H1 (cell line): ENCODE data around the gene COBLL1. TPM values are rescaled to one million over a fixed set of nuclear protein-coding genes. Genes with fewer than 3 reads are reported as not detected.

Experiments
- CTCF ChIA-PET: fragments of 300-600 bp; sonication (Branson Sonifier 250); formaldehyde crosslinking; loops from one replicate; lab custom pipeline; 2021; ENCODE audit not compliant: partially characterized antibody; lab: Charles Lee
- POLR2A ChIA-PET: fragments of 300-600 bp; sonication (Branson Sonifier 250); formaldehyde crosslinking; loops from one replicate; lab custom pipeline; 2021; ENCODE audit warnings: inconsistent platforms; ENCODE audit not compliant: partially characterized antibody; lab: Charles Lee
- DNase-seq, 2 experiments: peaks; one replicate each; pipeline versions ENCODE4 v3.0.0 to v3.0.0-alpha.2; 2010 to 2022; ENCODE audit warnings: low spot score in 2 of 2, low read depth in 1 of 2, mixed read lengths in 1 of 2
- FAIRE-seq: peaks from 2 replicates; lab custom pipeline; 2011; peaks lifted over from hg19 to GRCh38; lab: Jason Lieb, UNC
- H2AFZ ChIP-seq: 2 replicates; pipeline ENCODE4 v1.8.1; 2012; ENCODE audit warnings: low read length, inconsistent platforms
- H2AK5ac ChIP-seq: 2 replicates; pipeline ENCODE4 v1.6.1; 2013; ENCODE audit warnings: low read depth, low read length
- H2BK120ac ChIP-seq: replicated peaks from 2 replicates; pipeline ENCODE3; 2013; ENCODE audit warnings: low read depth, low read length, inconsistent platforms
- H2BK12ac ChIP-seq: 2 replicates; pipeline ENCODE4 v1.6.1; 2013; ENCODE audit warnings: low read depth, low read length
- H2BK15ac ChIP-seq: 2 replicates; pipeline ENCODE4 v1.6.1; 2013; ENCODE audit warnings: low read length
- H2BK20ac ChIP-seq: 2 replicates; pipeline ENCODE4 v1.6.1; 2013; ENCODE audit warnings: low read length
- H2BK5ac ChIP-seq: 2 replicates; pipeline ENCODE4 v1.6.1; 2013; ENCODE audit warnings: low read depth, low read length
- H3K14ac ChIP-seq: 2 replicates; pipeline ENCODE4 v1.6.1; 2013; ENCODE audit warnings: inconsistent platforms; ENCODE audit not compliant: insufficient read length
- H3K18ac ChIP-seq: 2 replicates; pipeline ENCODE4 v1.6.1; 2013; ENCODE audit warnings: low read length; ENCODE audit errors: extremely low read depth
- H3K23ac ChIP-seq: 2 replicates; pipeline ENCODE4 v1.6.1; 2013; ENCODE audit warnings: inconsistent platforms; ENCODE audit not compliant: insufficient read length
- H3K23me2 ChIP-seq: 2 replicates; pipeline ENCODE4 v1.6.1; 2013; ENCODE audit warnings: low read depth, low read length
- H3K27ac ChIP-seq: 2 replicates; pipeline ENCODE4 v1.6.1; 2011; ENCODE audit warnings: low read depth, low read length, inconsistent platforms
- H3K27me3 ChIP-seq, 4 experiments: replicated peaks in 1 of 4; 1 replicate in 1 of 4; 2 replicates in 3 of 4; pipeline versions ENCODE4 v1.6.1 to v1.8.1; 2011 to 2013; ENCODE audit warnings: low read length in 3 of 4, mild to moderate bottlenecking in 3 of 4, inconsistent platforms in 2 of 4, mixed read lengths in 2 of 4, moderate library complexity in 1 of 4; ENCODE audit not compliant: control insufficient read depth in 3 of 4, insufficient read depth in 3 of 4; ENCODE audit errors: extremely low read depth in 1 of 4
- H3K36me3 ChIP-seq, 4 experiments: 2 replicates each; pipeline versions ENCODE4 v1.6.1 to v1.8.1; 2011 to 2013; ENCODE audit warnings: mild to moderate bottlenecking in 4 of 4, low read length in 3 of 4, moderate library complexity in 2 of 4, control low read depth in 1 of 4, inconsistent platforms in 1 of 4; ENCODE audit not compliant: insufficient read depth in 4 of 4, control insufficient read depth in 2 of 4
- H3K4ac ChIP-seq: replicated peaks from 2 replicates; pipeline ENCODE3; 2013; ENCODE audit warnings: low read length, low read depth, mixed read lengths, inconsistent platforms; ENCODE audit not compliant: insufficient read length
- H3K4me1 ChIP-seq, 4 experiments: replicated peaks in 1 of 4; 1 replicate in 1 of 4; 2 replicates in 3 of 4; pipeline versions ENCODE4 v1.6.1 to v1.8.1; 2011 to 2013; ENCODE audit warnings: low read length in 3 of 4, inconsistent platforms in 2 of 4, mixed read lengths in 1 of 4; ENCODE audit not compliant: insufficient read depth in 4 of 4, control insufficient read depth in 3 of 4
- H3K4me2 ChIP-seq, 2 experiments: 2 replicates each; pipeline versions ENCODE4 v1.6.1 to v1.8.1; 2011 to 2013; ENCODE audit warnings: low read depth in 2 of 2, low read length in 2 of 2, control low read depth in 1 of 2, inconsistent platforms in 1 of 2, mild to moderate bottlenecking in 1 of 2; ENCODE audit not compliant: insufficient read depth in 1 of 2
- H3K4me3 ChIP-seq, 4 experiments: fragments of 200-600, 300-600 bp in 1 of 4; sonication (generic), shearing (Covaris generic), sonication (Bioruptor Twin) in 1 of 4; 2 replicates each; pipeline versions ENCODE4 v1.5.1 to v1.8.1; 2011 to 2016; ENCODE audit warnings: low read length in 4 of 4, low read depth in 3 of 4, control low read depth in 2 of 4, inconsistent platforms in 2 of 4, mild to moderate bottlenecking in 2 of 4, mixed read lengths in 1 of 4, moderate library complexity in 1 of 4; ENCODE audit not compliant: insufficient read depth in 2 of 4; ENCODE audit errors: extremely low read depth in 1 of 4
- H3K56ac ChIP-seq: replicated peaks from 2 replicates; pipeline ENCODE3; 2013; ENCODE audit warnings: low read depth, mild to moderate bottlenecking, mixed read lengths, low read length, inconsistent platforms; ENCODE audit not compliant: insufficient read length
- H3K79me1 ChIP-seq: 2 replicates; pipeline ENCODE4 v1.6.1; 2013; ENCODE audit warnings: low read depth, low read length, control low read depth
- H3K79me2 ChIP-seq, 2 experiments: 2 replicates each; pipeline versions ENCODE4 v1.6.1 to v1.8.1; 2012 to 2013; ENCODE audit warnings: low read length in 2 of 2, mild to moderate bottlenecking in 2 of 2, inconsistent platforms in 1 of 2; ENCODE audit not compliant: insufficient read depth in 2 of 2, control insufficient read depth in 1 of 2
- H3K9ac ChIP-seq, 4 experiments: replicated peaks in 1 of 4; 1 replicate in 1 of 4; 2 replicates in 3 of 4; pipeline versions ENCODE4 v1.6.1 to v1.8.1; 2011 to 2013; ENCODE audit warnings: low read depth in 3 of 4, low read length in 3 of 4, control low read depth in 2 of 4, mild to moderate bottlenecking in 2 of 4, moderate library complexity in 2 of 4, inconsistent platforms in 1 of 4; ENCODE audit errors: extremely low read depth in 1 of 4
- H3K9me3 ChIP-seq, 2 experiments: 2 replicates each; pipeline versions ENCODE4 v1.6.1 to v1.8.1; 2012 to 2013; ENCODE audit warnings: mild to moderate bottlenecking in 2 of 2, moderate library complexity in 2 of 2, control low read depth in 1 of 2, inconsistent platforms in 1 of 2, low read depth in 1 of 2, low read length in 1 of 2, mixed read lengths in 1 of 2; ENCODE audit not compliant: insufficient read depth in 2 of 2
- H4K20me1 ChIP-seq, 2 experiments: replicated peaks in 1 of 2; 2 replicates each; pipeline versions ENCODE3 to v1.8.1; 2011 to 2013; ENCODE audit warnings: inconsistent platforms in 2 of 2, low read length in 2 of 2, mild to moderate bottlenecking in 1 of 2; ENCODE audit not compliant: insufficient read depth in 2 of 2, control insufficient read depth in 1 of 2
- H4K5ac ChIP-seq: 2 replicates; pipeline ENCODE4 v1.6.1; 2013; ENCODE audit warnings: low read length, low read depth, mixed read lengths, inconsistent platforms; ENCODE audit not compliant: insufficient read length
- H4K8ac ChIP-seq: 2 replicates; pipeline ENCODE4 v1.8.0; 2013; ENCODE audit warnings: mild to moderate bottlenecking, moderate library complexity, low read length, inconsistent platforms; ENCODE audit not compliant: insufficient read depth; ENCODE audit errors: extremely low read depth
- H4K91ac ChIP-seq: replicated peaks from 2 replicates; pipeline ENCODE3; 2013; ENCODE audit warnings: low read length, mixed read lengths, inconsistent platforms; ENCODE audit not compliant: insufficient read length
- BACH1 ChIP-seq: IDR thresholded peaks from 2 replicates; pipeline ENCODE4 v1.6.1; 2012; ENCODE audit warnings: low read length, improper control_type of control experiment
- CBX5 ChIP-seq: fragments of 300-800, 300-1000 bp; sonication (generic); IDR thresholded peaks from 2 replicates; pipeline ENCODE4 v1.7.1; 2016; ENCODE audit warnings: antibody characterized with exemption, low read length, low read depth
- CREB1 ChIP-seq: IDR thresholded peaks from 2 replicates; pipeline ENCODE4 v1.6.1; 2012; ENCODE audit warnings: inconsistent platforms
- GABPA ChIP-seq: IDR thresholded peaks from 2 replicates; pipeline ENCODE4 v1.6.1; 2011; ENCODE audit warnings: mild to moderate bottlenecking, low read length, moderate library complexity, borderline replicate concordance; ENCODE audit not compliant: insufficient read depth
- KDM5A ChIP-seq: fragments of 200-600 bp; IDR thresholded peaks from 2 replicates; pipeline ENCODE4 v1.7.1; 2012; ENCODE audit warnings: mild to moderate bottlenecking, low read length, inconsistent platforms, mixed read lengths
- NANOG ChIP-seq: IDR thresholded peaks from 2 replicates; pipeline ENCODE4 v1.6.1; 2011; ENCODE audit warnings: low read length, low read depth, mild to moderate bottlenecking, inconsistent platforms; ENCODE audit not compliant: insufficient read depth, poor library complexity, severe bottlenecking
- POU5F1 ChIP-seq: IDR thresholded peaks from 2 replicates; pipeline ENCODE4 v1.6.1; 2011; ENCODE audit warnings: low read depth, mild to moderate bottlenecking, low read length, moderate library complexity
- RAD21 ChIP-seq, 2 experiments: IDR thresholded peaks in 1 of 2; conservative IDR thresholded peaks in 1 of 2; 2 replicates each; pipeline ENCODE4 v1.6.1; 2011; ENCODE audit warnings: low read depth in 2 of 2, low read length in 2 of 2, improper control_type of control experiment in 1 of 2, inconsistent platforms in 1 of 2, mild to moderate bottlenecking in 1 of 2, moderate library complexity in 1 of 2
- RBBP5 ChIP-seq: IDR thresholded peaks from 2 replicates; pipeline ENCODE4 v1.7.1; 2012; ENCODE audit warnings: low read depth, mild to moderate bottlenecking, inconsistent platforms, low read length, moderate library complexity, borderline replicate concordance
- RFX5 ChIP-seq: IDR thresholded peaks from 2 replicates; pipeline ENCODE4 v1.6.1; 2011; ENCODE audit warnings: low read depth, low read length, improper control_type of control experiment, borderline replicate concordance
- SP4 ChIP-seq: IDR thresholded peaks from 2 replicates; pipeline ENCODE4 v1.6.1; 2012; ENCODE audit warnings: low read length, inconsistent platforms
- TEAD4 ChIP-seq: IDR thresholded peaks from 2 replicates; pipeline ENCODE4 v1.6.1; 2012; ENCODE audit warnings: low read depth, low read length, inconsistent platforms, mixed read lengths
- YY1 ChIP-seq: IDR thresholded peaks from 2 replicates; pipeline ENCODE4 v1.6.1; 2011; ENCODE audit warnings: low read depth, mild to moderate bottlenecking, low read length
- WGBS, 2 experiments: shearing (Covaris generic) in 1 of 2; methylation state at CpG; one replicate each; pipeline versions ENCODE4 v1.1.6 to v1.1.7; 2013 to 2015; ENCODE audit warnings: low lambda C conversion rate in 2 of 2, mixed read lengths in 2 of 2, inconsistent platforms in 1 of 2, low coverage in 1 of 2, missing lambda C conversion rate in 1 of 2; ENCODE audit not compliant: insufficient replicate concordance in 2 of 2, insufficient coverage in 1 of 2, insufficient read length in 1 of 2; ENCODE audit errors: extremely low coverage in 1 of 2, missing lambda C conversion rate in 1 of 2; 5-methylcytosine and 5-hydroxymethylcytosine counted together
- polyA plus RNA-seq, 7 experiments: library from polyadenylated mRNA; depleted of rRNA in 3 of 7; stranded (reverse) in 5 of 7; unstranded in 2 of 7; fragments of >200 nt in 5 of 7; fragments of 200-250 nt in 2 of 7; gene quantifications; 1 replicate in 5 of 7; 2 replicates in 1 of 7; 4 replicates in 1 of 7; pipeline versions ENCODE4 v1.2.1 to v1.2.3, GENCODE V29; 2011 to 2013; ENCODE audit warnings: missing spikeins in 2 of 7, mixed read lengths in 2 of 7
- total RNA-seq: library from RNA; stranded (reverse); fragmentation: NEBNext Ultra II Directional; extraction: Animal tissue kit (Norgen Biotek cat#: 25700); gene quantifications from 2 replicates; pipeline ENCODE4 v1.2.1, GENCODE V29; 2021
- TF ChIP-seq, protein P1 (sequence below): IDR thresholded peaks from 2 replicates; pipeline ENCODE4 v1.6.1; 2011; ENCODE audit warnings: low read length, improper control_type of control experiment

The COBLL1 gene
- total and polyA plus RNA-seq, 2 of the 8 experiments (the other 6 are each of a cell fraction or from before 2014, with no cell fraction given), result 2.2 to 6.2 TPM

DNA sequence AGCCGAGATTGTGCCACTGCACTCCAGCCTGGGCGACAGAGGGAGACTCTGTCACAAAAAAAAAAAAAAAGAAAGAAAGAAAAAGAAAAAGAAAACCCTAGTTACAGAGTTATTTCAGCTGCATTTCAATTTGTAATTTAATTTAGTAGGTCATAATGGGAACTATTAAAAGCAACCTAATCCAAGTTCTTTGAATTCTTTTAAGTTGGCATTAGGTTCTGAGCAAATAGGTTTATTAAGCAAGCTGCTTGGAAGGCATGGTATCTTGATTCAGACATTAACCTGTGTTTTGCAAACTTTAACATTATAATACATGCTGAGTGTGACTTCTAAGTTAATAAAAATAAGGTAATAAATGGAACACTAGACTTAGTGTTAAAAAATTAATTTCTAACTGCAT, 29.8 kb upstream of the COBLL1 start:
- no peak for FAIRE-seq
- Histone ChIP-seq H4K20me1 (no peaks in the 10 kb centered on the region), H2AK5ac (no peak overlapping the region), H2BK20ac (no peak overlapping the region), H3K4me2 (no peak overlapping the region), H3K4me3 (no peak overlapping the region), H3K56ac (no peak overlapping the region), H3K27ac (no peak overlapping the region), H3K14ac (no peak overlapping the region), H3K23ac (no peak overlapping the region), H3K4ac (no peak overlapping the region), H3K23me2 (no peaks in the 10 kb centered on the region), H4K8ac (no peak overlapping the region), H3K36me3 (no peaks in the 10 kb centered on the region), H3K79me1 (no peaks in the 10 kb centered on the region), H2BK5ac (no peak overlapping the region), H2AFZ (no peak overlapping the region), H2BK15ac (no peak overlapping the region), H4K5ac (no peak overlapping the region), H3K4me1 (no peaks in the 10 kb centered on the region; a peak in 1 of 7 replicates), H2BK120ac (no peak overlapping the region), H4K91ac (no peak overlapping the region), H3K79me2 (no peaks in the 10 kb centered on the region), H3K9ac (no peak overlapping the region), H3K9me3 (no peaks in the 10 kb centered on the region), H3K27me3 (no peaks in the 10 kb centered on the region), H3K18ac (no peak overlapping the region), H2BK12ac (no peak overlapping the region)
- POLR2A ChIA-PET, result no interaction called here
- CTCF ChIA-PET, result interaction anchor here (0.9 kb wide), 1 partner anchor 12 kb away, joined by 3 read pairs; no protein-coding TSS in a partner anchor
- DNase-seq, result no peak
- 83% methylated on average over 1 of the region's 2 CpGs; no CpG with 5 or more reads in 1 of the 2 experiments for WGBS, 2 experiments
- TF ChIP-seq CREB1, result no peak
- TF ChIP-seq TEAD4, result no peak
- TF ChIP-seq YY1, result no peak
- no peak for TF ChIP-seq SP4
- no peak for TF ChIP-seq RFX5
- TF ChIP-seq CBX5, result no peak
- no peak for TF ChIP-seq KDM5A
- no peak for TF ChIP-seq RBBP5
- TF ChIP-seq RAD21 (IDR thresholded peaks at IDR 0.05 in 1 of 2, conservative IDR thresholded peaks at IDR 0.05 in 1 of 2; ENCODE audit: low read depth in 2 of 2, low read length in 2 of 2), result no peak
- TF ChIP-seq, protein P1, sequence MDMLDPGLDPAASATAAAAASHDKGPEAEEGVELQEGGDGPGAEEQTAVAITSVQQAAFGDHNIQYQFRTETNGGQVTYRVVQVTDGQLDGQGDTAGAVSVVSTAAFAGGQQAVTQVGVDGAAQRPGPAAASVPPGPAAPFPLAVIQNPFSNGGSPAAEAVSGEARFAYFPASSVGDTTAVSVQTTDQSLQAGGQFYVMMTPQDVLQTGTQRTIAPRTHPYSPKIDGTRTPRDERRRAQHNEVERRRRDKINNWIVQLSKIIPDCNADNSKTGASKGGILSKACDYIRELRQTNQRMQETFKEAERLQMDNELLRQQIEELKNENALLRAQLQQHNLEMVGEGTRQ, result no peak
- TF ChIP-seq BACH1, result no peak
- no peak for TF ChIP-seq POU5F1
- TF ChIP-seq NANOG, result no peak
- TF ChIP-seq GABPA, result no peak
